GM20431 (cell line): ENCODE data around the gene PLEKHA6.

Experiments used
- in situ Hi-C: fragments of 300-500 bp; cut with MseI, MboI; formaldehyde crosslinking; loops from one replicate; pipeline ENCODE4 v1.15.0; 2020; ENCODE audit warnings: low sequenced_read_pairs; ENCODE audit not compliant: unreplicated experiment

The PLEKHA6 gene

DNA sequence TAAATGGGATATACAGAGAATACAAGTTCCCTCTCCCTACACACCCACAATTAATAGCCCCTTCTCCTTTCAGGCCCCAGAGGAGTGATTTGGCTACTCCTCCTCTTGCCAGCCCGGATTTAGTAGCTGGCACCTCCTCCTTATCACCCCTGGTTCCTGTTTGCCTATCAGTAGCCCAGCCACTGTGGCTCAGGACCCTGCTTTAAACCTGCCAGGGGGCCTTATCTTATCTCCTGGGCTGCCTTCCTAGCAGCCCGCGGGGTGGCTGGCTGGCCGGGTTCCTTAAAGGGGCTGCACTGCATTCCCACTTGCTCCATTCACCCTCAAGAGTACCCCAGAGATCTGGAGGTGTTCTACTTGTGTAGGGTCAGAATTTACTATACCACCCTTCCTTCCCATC lies 70.4 kb downstream of the PLEKHA6 start:
- in situ Hi-C loops, result no loop called here

DNA sequence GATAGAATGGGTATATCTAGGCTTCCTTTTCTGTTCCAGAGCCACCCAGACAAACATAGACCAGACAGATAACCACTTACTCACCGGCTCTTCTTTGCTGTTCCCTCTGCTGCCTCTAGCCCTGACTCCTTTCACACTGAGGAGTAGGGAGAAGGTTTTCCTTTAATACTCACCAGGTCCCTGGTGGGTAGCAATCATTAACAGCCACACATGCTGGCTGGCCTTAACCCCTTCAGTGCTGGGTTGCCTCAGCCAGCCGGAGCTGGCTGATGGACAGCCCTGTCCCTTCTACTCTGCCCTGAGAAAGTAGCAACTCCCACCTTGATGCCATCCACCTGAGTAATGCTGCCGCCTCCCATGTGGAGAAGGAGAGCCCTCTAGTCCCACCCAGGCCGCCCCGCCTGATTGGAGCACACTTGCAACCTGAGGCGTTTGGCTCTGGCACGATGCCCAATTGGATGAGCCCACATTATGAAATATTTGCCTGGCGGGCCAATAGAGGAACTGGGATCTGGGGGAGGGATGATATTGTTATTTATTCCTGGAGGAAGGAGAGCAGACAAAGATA lies 71.6 kb downstream of the PLEKHA6 start:
- in situ Hi-C loops, result no loop called here

DNA sequence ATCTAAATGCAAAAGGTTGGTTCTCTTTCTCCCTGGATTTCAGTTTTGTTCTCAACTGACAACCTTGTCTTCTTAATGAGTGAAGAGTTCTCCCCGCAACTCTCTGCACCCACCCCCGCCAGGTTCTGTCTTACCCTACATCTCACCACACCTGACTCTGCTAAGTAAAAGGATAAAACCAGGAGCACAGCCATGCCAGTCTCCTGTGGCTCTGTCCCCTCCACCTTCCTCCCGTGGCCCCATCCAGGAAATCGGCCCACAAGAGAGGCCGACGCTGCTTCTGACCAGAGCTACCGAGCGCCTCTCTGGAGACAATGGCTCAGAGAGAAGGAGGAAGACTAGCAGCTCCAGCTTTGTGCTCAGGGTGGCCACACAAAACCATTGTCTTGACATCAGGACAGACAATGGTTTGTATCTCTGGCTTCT lies 72.2 kb downstream of the PLEKHA6 start:
- in situ Hi-C loops, result no loop called here

DNA sequence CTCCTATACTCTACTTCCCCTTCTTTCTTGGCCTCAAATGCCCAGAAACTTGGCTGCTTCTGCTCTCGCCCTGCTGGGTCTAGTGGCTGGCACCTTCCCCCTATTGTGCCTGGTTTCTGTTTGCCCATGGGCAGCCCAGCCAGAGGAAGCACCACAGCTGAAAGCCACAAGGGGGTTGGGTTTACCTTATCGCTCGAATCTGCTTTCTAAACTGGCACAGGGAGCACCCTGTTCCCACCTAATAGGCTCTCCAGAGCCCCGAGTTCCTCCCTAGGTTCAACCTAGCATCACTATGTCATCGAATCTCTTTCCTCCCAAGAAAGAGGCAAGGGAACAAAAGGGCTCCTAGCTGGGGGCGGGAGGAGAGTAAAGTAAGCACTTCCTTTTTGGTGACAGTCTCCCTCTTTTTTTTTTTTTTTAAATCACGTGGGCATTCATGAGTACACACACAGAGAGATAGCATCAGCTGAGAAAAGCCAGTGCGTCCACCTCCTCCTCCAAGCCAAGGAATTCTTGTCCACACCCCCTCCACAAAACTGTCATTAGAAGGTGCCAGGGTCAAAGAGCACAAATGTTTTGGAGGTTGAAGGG lies 72.8 kb downstream of the PLEKHA6 start:
- in situ Hi-C loops, result no loop called here

DNA sequence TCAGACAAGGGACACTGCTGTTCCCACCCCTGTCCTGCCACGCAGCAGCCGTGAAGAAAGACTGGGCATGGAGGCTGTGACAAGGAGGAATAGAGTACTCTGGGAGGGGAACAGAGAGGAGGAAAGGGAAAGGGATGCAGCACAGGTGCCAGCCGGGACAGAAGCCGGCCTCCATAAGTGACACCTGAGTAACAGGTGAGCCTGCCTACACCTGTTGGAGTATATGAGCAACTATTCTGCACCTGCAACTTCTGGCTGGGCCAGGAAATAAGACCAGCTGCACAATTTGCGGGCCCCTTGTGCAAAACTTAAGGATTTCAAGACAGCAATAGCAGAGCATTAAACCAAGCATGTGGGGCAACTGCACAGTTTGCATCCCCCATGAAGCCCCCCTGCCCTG lies 73.4 kb downstream of the PLEKHA6 start:
- in situ Hi-C loops, result no loop called here

GRCh38 chr1:204285436-204286305 lies 74.1 kb downstream of the PLEKHA6 start:
- in situ Hi-C loops, result no loop called here

DNA sequence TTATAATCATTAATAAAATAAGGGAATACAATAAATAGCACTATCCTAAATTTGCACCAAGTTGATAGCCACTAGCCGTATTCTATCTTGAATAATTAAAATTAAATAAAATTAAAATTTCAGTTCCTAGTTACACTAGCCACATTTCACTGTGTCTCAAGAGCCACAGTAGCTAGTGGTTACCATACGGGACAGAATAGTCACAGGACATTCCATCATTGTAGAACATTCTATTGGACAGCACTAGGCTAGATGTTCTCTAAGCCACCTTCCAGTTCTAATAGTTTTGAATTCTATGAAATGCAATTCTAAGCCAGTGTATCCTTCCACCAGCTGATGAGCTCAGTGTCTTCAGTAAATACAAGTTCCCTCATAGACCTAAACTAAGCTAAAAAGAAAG lies 74.8 kb downstream of the PLEKHA6 start:
- in situ Hi-C loops, result no loop called here

- in situ Hi-C loops, result no loop called here
Observed at GRCh38 chr1:204283711-204284651, 75.7 kb downstream of the PLEKHA6 start.

GRCh38 chr1:204282761-204283221 lies 76.9 kb downstream of the PLEKHA6 start:
- in situ Hi-C loops, result no loop called here

DNA sequence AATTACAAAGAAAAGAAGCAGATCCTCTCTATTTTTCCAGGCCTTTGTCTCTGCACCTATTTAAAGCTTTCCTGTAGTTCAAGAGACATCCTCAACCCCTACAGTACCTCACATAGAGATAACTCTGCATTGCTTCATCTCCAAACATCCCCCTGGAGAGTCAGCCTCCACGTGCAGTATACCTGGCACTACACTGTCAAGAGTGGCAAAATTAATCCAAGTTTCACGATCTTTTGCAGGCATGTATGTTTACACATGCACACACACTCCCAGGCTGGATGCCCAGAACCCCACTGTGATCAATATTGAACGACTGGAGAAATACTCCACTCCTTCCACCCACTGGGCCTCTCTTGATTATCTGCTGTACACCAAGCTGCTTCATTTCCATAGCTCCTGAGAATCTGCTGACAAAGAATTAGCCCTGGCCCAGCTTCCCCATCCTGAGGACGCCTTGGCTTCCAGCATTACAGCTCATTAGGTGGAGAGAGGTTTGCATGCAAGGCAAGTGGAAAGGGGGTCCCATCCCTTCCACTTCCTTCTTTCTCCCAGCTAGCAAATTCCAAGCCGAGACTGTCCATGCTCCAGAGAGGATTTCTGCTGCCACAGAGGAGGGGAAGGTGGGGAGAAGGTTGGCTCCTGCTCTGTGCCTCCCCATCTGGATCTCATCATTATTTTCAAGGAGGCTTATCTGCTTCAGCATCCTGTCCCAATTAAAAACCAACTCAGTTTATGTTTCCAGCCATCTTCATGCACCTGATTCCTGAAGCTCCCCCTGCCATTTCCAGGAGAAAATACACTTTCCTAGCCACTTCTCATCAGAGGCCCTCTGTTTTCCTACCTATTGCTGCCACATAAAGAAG lies 79.4 kb downstream of the PLEKHA6 start:
- in situ Hi-C loops, result no loop called here

DNA sequence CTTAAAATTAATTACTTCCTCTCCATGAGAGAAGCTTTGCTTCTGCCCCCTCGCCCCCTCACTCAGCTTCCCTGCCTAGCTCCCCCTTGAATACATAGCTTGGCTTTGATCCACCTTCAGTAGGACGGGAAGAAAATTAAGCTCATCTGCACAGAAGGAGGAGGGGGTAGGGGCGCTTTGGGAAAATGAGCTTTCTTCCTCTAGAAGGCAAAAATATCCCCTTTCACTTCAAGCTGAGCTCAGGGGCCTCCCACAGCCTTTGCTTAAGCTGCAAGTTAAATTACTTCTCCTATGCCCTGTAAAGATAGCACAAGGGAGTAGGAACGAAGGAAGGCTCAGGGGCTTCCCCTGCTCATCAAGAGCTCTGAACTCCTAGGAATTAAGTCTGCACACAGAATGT lies 80.8 kb downstream of the PLEKHA6 start:
- in situ Hi-C loops, result no loop called here

DNA sequence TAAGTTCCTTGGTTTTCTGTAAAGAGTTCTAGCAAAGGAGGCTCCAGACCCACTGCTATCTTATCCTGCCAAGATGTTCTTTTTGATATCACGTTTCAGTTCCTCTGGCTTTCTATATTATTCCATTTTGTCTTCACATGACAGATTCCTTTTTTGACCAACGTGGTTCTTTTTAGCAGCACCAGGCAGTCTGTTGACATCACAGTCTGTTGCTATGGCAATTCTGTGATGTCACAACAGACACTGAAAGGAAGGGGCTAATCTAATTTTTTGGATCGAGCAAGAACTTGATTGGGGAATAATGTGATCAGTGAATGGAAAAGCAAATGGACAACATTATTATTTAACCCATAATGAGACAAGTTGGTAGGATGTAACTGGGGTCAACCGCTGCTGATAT lies 81.5 kb downstream of the PLEKHA6 start:
- in situ Hi-C loops, result no loop called here

DNA sequence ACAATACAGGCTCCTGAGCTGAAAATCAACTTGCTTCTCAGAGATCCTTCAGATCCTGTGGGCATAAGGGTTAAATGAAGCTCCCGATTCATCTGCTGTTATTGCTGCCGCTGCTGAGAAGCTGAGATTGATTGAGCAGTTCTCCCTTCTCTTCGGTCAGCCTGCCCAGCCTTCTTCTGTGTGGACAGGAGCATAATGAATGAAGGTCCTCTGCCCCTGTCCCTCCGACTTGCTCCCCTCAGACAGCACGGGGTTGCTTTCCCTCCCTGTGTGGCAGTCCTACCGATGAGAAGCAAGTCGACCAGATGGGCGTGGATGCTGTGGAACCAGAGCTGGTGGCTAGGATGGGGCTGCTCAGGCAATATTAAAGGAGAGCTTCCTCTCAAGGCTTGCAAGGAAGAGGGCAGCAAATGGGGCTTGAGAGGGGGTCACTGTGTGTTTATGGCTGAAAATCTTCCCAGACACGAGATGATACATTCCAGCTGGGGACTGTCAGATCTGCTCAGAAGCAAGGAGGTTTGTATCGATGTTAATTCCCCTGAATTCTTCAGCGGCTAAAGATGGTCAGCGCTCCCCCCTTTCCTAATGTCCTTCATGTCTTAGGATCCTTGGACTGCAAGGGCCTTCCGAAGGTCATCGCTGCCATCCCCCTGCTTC lies 82.0 kb downstream of the PLEKHA6 start:
- in situ Hi-C loops, result no loop called here

DNA sequence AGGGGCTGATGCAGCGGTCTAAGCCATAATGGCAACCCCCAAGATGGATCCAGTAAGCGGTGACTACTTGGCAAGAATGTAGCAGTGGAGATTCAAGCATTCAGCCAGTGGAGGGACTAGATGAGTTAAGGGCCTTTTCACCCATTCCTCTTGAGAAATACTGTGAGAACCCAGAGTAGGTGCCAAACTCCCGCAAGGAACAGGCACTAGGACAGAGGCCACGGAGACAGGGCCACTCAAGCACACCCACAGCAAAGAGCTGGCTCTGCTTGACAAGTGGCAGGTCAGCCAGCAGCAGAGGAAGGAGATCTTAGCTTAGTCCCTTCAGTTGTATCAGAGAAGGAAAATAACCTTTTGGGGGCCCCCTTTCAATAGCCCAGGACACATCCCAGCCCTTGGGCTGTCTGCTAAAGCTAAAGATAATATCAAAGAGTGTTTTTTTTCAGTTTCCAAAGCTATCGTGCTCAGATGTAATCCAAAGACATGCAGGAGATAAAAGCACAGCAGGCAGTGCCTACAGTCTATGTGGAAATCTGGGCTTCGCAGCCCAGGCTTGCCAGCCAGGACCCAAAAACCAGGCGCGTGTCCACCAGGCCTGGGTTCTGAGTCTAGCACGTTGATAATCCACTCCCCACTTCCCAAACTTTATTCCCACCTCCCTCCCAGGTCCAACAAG lies 83.9 kb downstream of the PLEKHA6 start:
- in situ Hi-C loops, result no loop called here

GRCh38 chr1:204274446-204274845 lies 85.3 kb downstream of the PLEKHA6 start:
- in situ Hi-C loops, result no loop called here

DNA sequence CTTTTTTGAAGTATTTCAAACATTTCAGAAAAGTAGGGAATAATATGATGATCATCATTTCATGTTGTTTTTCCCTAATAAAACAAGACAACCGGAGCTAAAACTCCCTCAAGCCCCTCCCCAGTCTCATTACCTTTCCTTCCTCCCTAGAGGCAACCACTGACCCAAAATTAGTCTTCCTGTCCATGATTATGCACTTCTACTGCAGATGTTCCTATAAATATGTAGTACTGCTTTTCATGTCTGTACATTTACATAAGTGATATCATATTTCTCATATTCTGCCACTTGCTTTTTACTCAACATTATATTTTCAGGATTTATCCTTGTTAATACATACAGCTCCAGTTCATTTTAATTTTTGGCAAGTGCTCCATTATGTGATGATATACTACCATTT lies 87.2 kb downstream of the PLEKHA6 start:
- in situ Hi-C loops, result no loop called here

GRCh38 chr1:204271970-204272369 lies 87.8 kb downstream of the PLEKHA6 start:
- in situ Hi-C loops, result no loop called here

GRCh38 chr1:204268101-204268500 lies 91.6 kb downstream of the PLEKHA6 start:
- in situ Hi-C loops, result no loop called here
